ENCODE results near the gene RTL1.

Gene RTL1

GRCh38 chr14:100898465-100898864, 5.1 kb downstream of the RTL1 start:
- no peak for DNase-seq

- DNase-seq = no peak
Measured at GRCh38 chr14:100896369-100897060, 7.0 kb downstream of the RTL1 start.

GRCh38 chr14:100895411-100895810, 8.1 kb downstream of the RTL1 start:
- DNase-seq = no peak

- DNase-seq = no peak
Measured at GRCh38 chr14:100894416-100894815, 9.1 kb downstream of the RTL1 start.

GRCh38 chr14:100893760-100894159, 9.8 kb downstream of the RTL1 start:
- DNase-seq = no peak

- no peak for DNase-seq
Measured at GRCh38 chr14:100893228-100893601, 10.3 kb downstream of the RTL1 start.

- no peak for DNase-seq
Measured at GRCh38 chr14:100892496-100893227, 10.9 kb downstream of the RTL1 start.

GRCh38 chr14:100891501-100892445, 11.7 kb downstream of the RTL1 start:
- DNase-seq = no peak

GRCh38 chr14:100891051-100891450, 12.5 kb downstream of the RTL1 start:
- no peak for DNase-seq

- no peak for DNase-seq
Measured at GRCh38 chr14:100890061-100890850, 13.3 kb downstream of the RTL1 start.

- no peak for DNase-seq
Measured at GRCh38 chr14:100889641-100890040, 13.9 kb downstream of the RTL1 start.

- no peak for DNase-seq
Measured at GRCh38 chr14:100888789-100889315, 14.7 kb downstream of the RTL1 start.

- DNase-seq = no peak
Measured at GRCh38 chr14:100887728-100888335, 15.7 kb downstream of the RTL1 start.

GRCh38 chr14:100885617-100886016, 17.9 kb downstream of the RTL1 start:
- no peak for DNase-seq

GRCh38 chr14:100885196-100885595, 18.3 kb downstream of the RTL1 start:
- DNase-seq = no peak

- no peak for DNase-seq
Measured at GRCh38 chr14:100884456-100884855, 19.1 kb downstream of the RTL1 start.

GRCh38 chr14:100883789-100884101, 19.8 kb downstream of the RTL1 start:
- DNase-seq = no peak

- DNase-seq = no peak
Measured at GRCh38 chr14:100882991-100883788, 20.3 kb downstream of the RTL1 start.

GRCh38 chr14:100882026-100882967, 21.2 kb downstream of the RTL1 start:
- no peak for DNase-seq
